Duodenal mucosa (tissue), 2 donors: Measurements from ENCODE around the gene LCP1.

ENCODE experiments used
- H3K27ac ChIP-seq: one replicate; pipeline ENCODE4 v1.7.0; 2013; ENCODE audit warnings: low read depth, low read length
- H3K27me3 ChIP-seq, 2 donors: one replicate each; pipeline ENCODE4 v1.7.0; 2013; ENCODE audit warnings: low read length in 2 of 2, control low read depth in 1 of 2; ENCODE audit not compliant: insufficient read depth in 2 of 2, control insufficient read depth in 1 of 2
- H3K36me3 ChIP-seq, 2 donors: one replicate each; pipeline ENCODE4 v1.7.0; 2013; ENCODE audit warnings: low read length in 2 of 2, control low read depth in 1 of 2; ENCODE audit not compliant: insufficient read depth in 2 of 2, control insufficient read depth in 1 of 2
- H3K4me1 ChIP-seq, 2 donors: one replicate each; pipeline ENCODE4 v1.7.0; 2013; ENCODE audit warnings: low read length in 2 of 2, control low read depth in 1 of 2; ENCODE audit not compliant: insufficient read depth in 2 of 2, control insufficient read depth in 1 of 2
- H3K4me3 ChIP-seq, 2 donors: one replicate each; pipeline ENCODE4 v1.7.0; 2013; ENCODE audit warnings: low read length in 2 of 2, low read depth in 1 of 2
- H3K9ac ChIP-seq, 2 donors: one replicate each; pipeline ENCODE4 v1.7.0; 2013; ENCODE audit warnings: low read length in 2 of 2, low read depth in 1 of 2
- H3K9me3 ChIP-seq, 2 donors: one replicate each; pipeline ENCODE4 v1.7.0; 2013; ENCODE audit warnings: low read length in 2 of 2, control low read depth in 1 of 2; ENCODE audit not compliant: control insufficient read depth in 1 of 2

The LCP1 gene

DNA sequence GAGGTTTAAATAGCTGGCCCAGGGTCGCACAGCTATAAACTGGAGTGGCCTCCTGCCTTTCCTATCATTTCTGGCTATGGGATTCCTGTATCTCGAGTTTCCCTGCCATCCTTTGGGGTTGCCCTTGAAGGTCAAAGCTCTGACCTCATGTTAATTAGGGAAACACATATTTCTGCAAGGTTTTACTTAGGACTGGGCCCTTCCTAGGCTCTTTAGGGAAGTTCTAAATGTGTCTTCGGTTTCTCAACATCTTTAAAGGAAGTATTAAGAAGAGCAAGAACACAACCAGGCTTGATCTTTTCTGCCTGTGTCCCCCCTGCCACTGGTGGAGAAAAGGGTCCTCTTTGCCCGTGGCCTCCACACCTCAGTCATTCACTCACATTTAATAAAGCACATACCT lies 10.8 kb downstream of the LCP1 start:
- no peaks in the 10 kb centered on the region for H3K9me3 ChIP-seq
- no peak overlapping the region for H3K4me3 ChIP-seq
- H3K27ac ChIP-seq, result no peak overlapping the region
- no peaks in the 10 kb centered on the region for H3K36me3 ChIP-seq
- peaks cover 6 to 31% of the 10 kb centered on the region in 2 donors for H3K4me1 ChIP-seq
- peaks cover 0 to 4% of the 10 kb centered on the region in 2 donors for H3K27me3 ChIP-seq
- no peak overlapping the region for H3K9ac ChIP-seq

DNA sequence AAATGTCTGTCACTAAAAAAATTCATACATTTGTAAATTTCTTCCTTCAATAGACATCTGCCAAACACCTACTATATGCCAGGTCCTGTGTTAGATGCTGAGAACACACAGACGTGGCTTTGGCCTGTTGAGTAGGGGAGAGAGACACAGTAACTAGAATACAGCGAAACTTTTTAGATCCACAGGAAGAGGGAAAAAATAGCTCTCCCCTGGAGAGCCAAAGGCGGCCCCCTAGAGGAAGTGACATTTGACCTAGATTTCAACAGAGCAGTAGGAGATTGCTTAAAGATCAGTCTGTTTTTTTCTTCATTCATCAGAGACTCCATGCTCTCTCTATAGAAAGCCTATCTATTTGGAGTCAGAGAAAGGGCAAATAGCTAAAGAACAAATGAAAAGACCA lies 11.3 kb downstream of the LCP1 start:
- peaks cover 6 to 31% of the 10 kb centered on the region in 2 donors for H3K4me1 ChIP-seq
- H3K4me3 ChIP-seq, result no peak overlapping the region
- peaks cover 0 to 4% of the 10 kb centered on the region in 2 donors for H3K27me3 ChIP-seq
- no peaks in the 10 kb centered on the region for H3K9me3 ChIP-seq
- no peaks in the 10 kb centered on the region for H3K36me3 ChIP-seq
- no peak overlapping the region for H3K27ac ChIP-seq
- H3K9ac ChIP-seq, result no peak overlapping the region

DNA sequence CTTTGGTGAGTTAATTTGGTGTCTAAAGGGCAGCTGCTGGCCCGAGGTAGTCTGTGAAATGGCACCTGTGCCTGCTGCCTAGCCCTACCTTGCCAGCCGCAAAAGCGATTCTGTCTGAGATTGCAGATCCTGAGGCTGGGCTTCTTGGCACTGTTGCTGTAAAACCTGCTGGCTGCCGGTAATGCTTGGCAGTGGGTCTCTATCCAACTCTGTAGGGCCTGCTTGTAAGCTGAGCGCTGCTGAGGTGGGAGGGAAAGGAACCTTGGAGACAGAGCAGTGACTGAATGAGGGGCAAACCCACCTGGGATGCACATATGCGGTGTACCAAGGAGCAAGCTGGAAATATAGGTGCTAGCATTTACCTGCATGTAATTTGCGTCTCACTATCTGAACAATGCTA lies 11.7 kb downstream of the LCP1 start:
- Histone ChIP-seq H3K36me3 (no peaks in the 10 kb centered on the region), H3K9ac (no peak overlapping the region), H3K27me3 (peaks cover 0 to 4% of the 10 kb centered on the region in 2 donors), H3K27ac (no peak overlapping the region), H3K4me3 (no peak overlapping the region), H3K4me1 (peaks cover 6 to 31% of the 10 kb centered on the region in 2 donors), H3K9me3 (no peaks in the 10 kb centered on the region)

DNA sequence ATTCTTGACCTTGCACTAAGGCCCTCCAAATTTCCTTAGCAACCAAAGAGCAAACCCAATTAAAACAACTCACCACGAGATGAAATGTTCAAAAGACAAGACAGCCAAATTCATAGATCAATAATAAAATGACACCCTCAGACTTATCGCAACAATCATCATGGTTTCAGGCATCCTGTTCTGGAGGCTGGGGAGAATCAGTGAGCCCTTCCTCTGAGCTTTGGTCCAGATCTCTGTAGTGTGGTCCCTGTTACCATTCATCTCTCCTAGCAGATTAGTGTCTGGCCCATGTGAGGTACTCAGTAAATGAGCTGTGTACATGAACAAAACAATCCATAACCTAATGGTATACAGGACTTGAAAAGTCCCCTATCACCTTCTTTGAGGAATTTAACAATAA lies 12.2 kb downstream of the LCP1 start:
- no peaks in the 10 kb centered on the region for H3K9me3 ChIP-seq
- no peak overlapping the region for H3K27ac ChIP-seq
- H3K36me3 ChIP-seq, result no peaks in the 10 kb centered on the region
- no peak overlapping the region for H3K9ac ChIP-seq
- H3K4me3 ChIP-seq, result no peak overlapping the region
- H3K27me3 ChIP-seq, result peaks cover 0 to 4% of the 10 kb centered on the region in 2 donors
- H3K4me1 ChIP-seq, result peaks cover 6 to 31% of the 10 kb centered on the region in 2 donors

DNA sequence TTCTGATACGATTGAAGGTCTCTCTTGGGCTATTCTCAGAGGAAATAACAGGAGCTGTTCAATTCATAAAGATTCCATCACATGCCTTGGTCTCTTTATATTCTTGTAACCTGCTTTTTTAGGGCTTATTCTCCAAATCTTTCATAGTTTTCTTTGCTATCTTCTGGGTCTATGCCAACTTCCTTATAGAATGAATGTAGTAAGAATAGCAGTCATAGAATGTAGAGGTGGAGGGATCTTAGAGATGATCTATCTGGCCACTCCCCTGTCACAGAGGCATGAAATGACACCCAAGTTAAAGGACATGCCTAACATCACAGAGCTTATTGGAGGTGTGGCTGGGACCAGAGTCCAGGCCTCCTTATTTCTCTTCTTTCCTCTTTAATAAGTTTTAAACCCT lies 13.2 kb downstream of the LCP1 start:
- Histone ChIP-seq H3K4me3 (no peak overlapping the region), H3K9ac (no peak overlapping the region), H3K27ac (no peak overlapping the region), H3K27me3 (peaks cover 0 to 2% of the 10 kb centered on the region in 2 donors), H3K36me3 (no peaks in the 10 kb centered on the region), H3K4me1 (peaks cover 6 to 31% of the 10 kb centered on the region in 2 donors), H3K9me3 (no peaks in the 10 kb centered on the region)

DNA sequence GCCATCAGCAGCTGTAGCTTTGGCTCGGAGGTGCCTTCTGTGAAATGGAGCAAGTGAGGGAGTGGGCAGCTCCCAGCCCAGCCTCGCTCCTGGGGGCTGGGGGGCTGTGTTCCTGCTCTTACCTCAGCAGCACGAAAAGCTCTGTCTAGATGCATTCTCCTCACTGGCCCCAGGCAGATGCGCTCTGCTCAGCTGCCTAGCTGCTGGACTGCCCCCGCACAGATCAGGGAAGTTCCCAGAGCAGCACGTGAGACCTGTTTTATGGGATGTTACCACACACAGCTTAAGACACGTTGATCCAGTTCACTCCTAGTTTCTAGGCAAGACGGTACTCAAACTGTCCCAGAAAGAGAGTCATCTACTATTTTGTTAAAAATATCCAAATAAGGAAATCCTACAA lies 13.6 kb downstream of the LCP1 start:
- Histone ChIP-seq H3K9me3 (no peaks in the 10 kb centered on the region), H3K9ac (no peak overlapping the region), H3K27ac (no peak overlapping the region), H3K4me3 (no peak overlapping the region), H3K36me3 (no peaks in the 10 kb centered on the region), H3K27me3 (no peaks in the 10 kb centered on the region), H3K4me1 (peaks cover 6 to 31% of the 10 kb centered on the region in 2 donors)

DNA sequence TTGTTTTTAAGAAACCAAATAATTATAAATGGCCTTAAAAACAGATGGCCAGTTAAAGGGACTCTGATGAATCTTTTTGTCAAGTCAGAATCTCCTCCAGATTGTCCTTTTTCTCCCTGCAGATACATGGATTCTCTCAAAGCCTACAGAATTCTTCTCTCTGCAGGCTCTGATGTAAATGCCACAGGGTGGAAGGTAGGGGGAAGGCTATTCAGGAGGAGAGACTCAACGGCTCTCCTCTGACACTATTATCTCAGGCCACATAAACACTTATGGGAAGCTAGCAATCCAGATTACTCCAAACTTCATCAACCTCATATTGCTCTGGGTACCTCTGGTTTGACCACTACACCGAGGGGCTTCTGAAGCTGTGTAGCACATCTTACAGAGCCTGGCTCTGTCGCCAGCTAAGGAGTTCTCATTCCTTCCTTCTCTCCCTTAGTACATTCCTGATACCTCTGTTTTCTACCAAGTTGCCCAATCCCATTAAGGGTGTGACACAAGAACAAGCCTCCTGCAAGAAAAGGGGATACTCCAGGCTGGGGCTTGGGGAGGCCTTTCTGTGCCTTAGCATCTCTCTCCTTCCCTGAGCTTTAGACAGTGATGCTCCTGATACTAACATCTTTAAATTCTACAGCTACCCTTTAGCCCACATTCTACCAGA lies 14.9 kb downstream of the LCP1 start:
- Histone ChIP-seq H3K9me3 (no peaks in the 10 kb centered on the region), H3K27me3 (no peaks in the 10 kb centered on the region), H3K4me1 (peaks cover 6 to 28% of the 10 kb centered on the region in 2 donors), H3K36me3 (no peaks in the 10 kb centered on the region), H3K27ac (no peak overlapping the region), H3K4me3 (no peak overlapping the region), H3K9ac (no peak overlapping the region)

DNA sequence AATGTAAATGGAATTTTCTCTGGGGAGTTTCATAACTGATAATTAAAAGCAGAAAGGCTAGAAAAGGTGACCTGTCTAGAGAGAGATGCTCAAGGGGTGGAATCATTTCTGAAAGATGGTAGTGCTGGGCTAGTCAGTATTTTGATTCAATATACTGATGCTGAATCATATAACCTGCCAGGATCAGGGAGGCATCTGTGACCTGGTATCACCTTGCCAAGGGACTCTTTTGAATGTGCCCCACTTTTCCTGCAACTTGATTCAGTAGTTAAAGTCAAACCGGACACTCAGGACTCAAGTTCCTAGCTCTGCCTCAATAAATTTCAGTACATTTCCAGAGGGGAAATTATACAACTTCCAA lies 15.8 kb downstream of the LCP1 start:
- no peaks in the 10 kb centered on the region for H3K27me3 ChIP-seq
- H3K9ac ChIP-seq, result no peak overlapping the region
- no peak overlapping the region for H3K4me3 ChIP-seq
- no peaks in the 10 kb centered on the region for H3K9me3 ChIP-seq
- no peak overlapping the region for H3K27ac ChIP-seq
- H3K4me1 ChIP-seq, result peaks cover 6 to 19% of the 10 kb centered on the region in 2 donors
- no peaks in the 10 kb centered on the region for H3K36me3 ChIP-seq

DNA sequence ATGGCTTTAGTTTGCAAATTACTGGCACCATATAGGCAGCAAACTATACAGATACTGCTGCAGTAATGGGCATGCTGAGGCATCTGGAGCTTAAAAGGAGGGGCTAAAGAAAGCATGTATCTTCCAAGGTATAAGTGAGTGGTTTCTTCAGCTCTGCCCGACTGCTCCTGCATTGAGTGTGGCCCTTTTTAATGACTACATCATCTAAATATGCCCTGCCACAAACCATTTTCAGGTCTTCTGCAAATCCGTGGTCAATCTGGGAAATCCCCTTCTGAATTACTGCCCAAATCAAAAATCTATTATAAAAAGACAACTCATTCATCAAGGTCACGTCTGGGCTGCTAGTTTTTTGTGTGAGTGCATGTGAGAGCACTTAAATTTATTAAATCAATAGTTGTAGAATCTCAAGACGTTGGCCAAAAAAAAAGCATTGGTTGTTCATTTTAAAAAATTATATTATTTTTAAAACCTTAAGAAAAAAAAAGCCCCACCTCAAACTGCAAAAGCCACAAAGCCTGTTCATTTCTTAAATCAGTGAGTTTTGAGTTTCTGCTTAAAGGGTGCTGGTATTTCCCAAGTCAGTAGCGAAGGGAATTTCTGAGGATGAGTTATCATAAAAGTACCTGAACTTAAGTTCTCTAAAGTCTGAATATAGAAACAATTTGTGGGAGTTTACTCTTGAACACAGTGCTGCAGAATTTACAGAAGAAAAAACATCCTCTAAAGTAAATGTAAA lies 16.3 kb downstream of the LCP1 start:
- H3K9me3 ChIP-seq, result no peaks in the 10 kb centered on the region
- H3K36me3 ChIP-seq, result no peaks in the 10 kb centered on the region
- peaks cover 5 to 15% of the 10 kb centered on the region in 2 donors for H3K4me1 ChIP-seq
- no peak overlapping the region for H3K9ac ChIP-seq
- no peaks in the 10 kb centered on the region for H3K27me3 ChIP-seq
- no peak overlapping the region for H3K4me3 ChIP-seq
- H3K27ac ChIP-seq, result no peak overlapping the region

DNA sequence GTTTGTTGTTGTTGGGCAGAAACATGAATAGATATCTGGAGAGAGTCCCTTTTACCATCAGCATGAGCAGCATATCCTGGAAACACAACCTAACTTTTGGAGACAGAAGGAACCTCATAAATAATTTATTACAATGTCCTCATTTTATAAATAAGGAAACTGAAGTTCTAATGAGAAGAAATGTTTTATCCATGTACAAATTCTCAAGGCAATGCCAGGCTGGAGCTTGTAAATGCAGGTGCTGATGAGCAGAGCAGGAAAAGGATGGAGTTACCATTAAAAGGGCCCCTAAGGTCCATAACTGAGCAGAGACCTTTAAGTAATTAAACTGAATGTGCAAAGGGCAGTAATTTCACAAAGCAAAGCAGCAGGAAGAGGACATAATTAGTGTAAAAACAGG lies 17.3 kb downstream of the LCP1 start:
- no peaks in the 10 kb centered on the region for H3K27me3 ChIP-seq
- no peak overlapping the region for H3K9ac ChIP-seq
- no peaks in the 10 kb centered on the region for H3K9me3 ChIP-seq
- H3K4me3 ChIP-seq, result no peak overlapping the region
- peaks cover 0 to 11% of the 10 kb centered on the region in 2 donors for H3K4me1 ChIP-seq
- no peak overlapping the region for H3K27ac ChIP-seq
- no peaks in the 10 kb centered on the region for H3K36me3 ChIP-seq
